NCI-H2107 (cell line): ENCODE data around the gene SMIM22.
A peak's percentile ranks its signal among the peaks of the same experiment; 100 is the strongest.
"Not testable (repeated sequence)": the region's sequence is repeated elsewhere in the genome, so short reads cannot be mapped to it uniquely, and the experiment has no call there.

ENCODE experiments used
- DNase-seq: peaks from one replicate; lab custom pipeline; 2025; lab: John Stamatoyannopoulos, UW

SMIM22 gene

GRCh38 chr16:4768549-4769305 is 26.4 kb upstream of the SMIM22 start:
- DNase-seq = peak; percentile 94

GRCh38 chr16:4769306-4769638 is 25.9 kb upstream of the SMIM22 start:
- no peak for DNase-seq

- no peak for DNase-seq
These were observed 23.5 kb upstream of the SMIM22 start for GRCh38 chr16:4771646-4772045.

- DNase-seq = no peak
These were observed 22.8 kb upstream of the SMIM22 start for GRCh38 chr16:4772351-4772750.

GRCh38 chr16:4775005-4775404 is 20.2 kb upstream of the SMIM22 start:
- no peak for DNase-seq

GRCh38 chr16:4776141-4776705 is 18.9 kb upstream of the SMIM22 start:
- DNase-seq = no peak

- no peak for DNase-seq
These were observed 17.7 kb upstream of the SMIM22 start for GRCh38 chr16:4777339-4778049.

GRCh38 chr16:4778050-4778392 is 17.1 kb upstream of the SMIM22 start:
- DNase-seq = no peak

GRCh38 chr16:4780235-4780634 is 14.9 kb upstream of the SMIM22 start:
- no peak for DNase-seq

- DNase-seq = no peak
These were observed 11.8 kb upstream of the SMIM22 start for GRCh38 chr16:4783251-4783950.

- no peak for DNase-seq
These were observed 11.2 kb upstream of the SMIM22 start for GRCh38 chr16:4783951-4784336.

- not testable (repeated sequence) for DNase-seq
These were observed 10.7 kb upstream of the SMIM22 start for GRCh38 chr16:4784444-4784987.

- no peak for DNase-seq
These were observed 9.3 kb upstream of the SMIM22 start for GRCh38 chr16:4785758-4786433.

- DNase-seq = no peak
These were observed 8.1 kb upstream of the SMIM22 start for GRCh38 chr16:4787068-4787467.

- no peak for DNase-seq
These were observed 7.3 kb upstream of the SMIM22 start, which contains the start of gene SEPTIN12 for GRCh38 chr16:4787627-4788482. SEPTIN12 (minus strand) TSS chr16:4788345; CDS start chr16:4787645, 700 bp downstream.

- no peak for DNase-seq
These were observed 6.7 kb upstream of the SMIM22 start for GRCh38 chr16:4788489-4788889.

GRCh38 chr16:4788910-4789309 is 6.3 kb upstream of the SMIM22 start:
- no peak for DNase-seq

GRCh38 chr16:4790261-4790660 is 4.9 kb upstream of the SMIM22 start:
- no peak for DNase-seq

- DNase-seq = no peak
These were observed 4.3 kb upstream of the SMIM22 start for GRCh38 chr16:4790871-4791270.

GRCh38 chr16:4792951-4793513 is 2.1 kb upstream of the SMIM22 start:
- DNase-seq = no peak
